ENCODE results near the gene ADIPOR2.

GRCh38 chr12:1836241-1836803, 145.5 kb downstream of the ADIPOR2 start:
- TF ChIP-seq POLR2A (IDR thresholded peaks at IDR 0.05), result no peak
- TF ChIP-seq EP300 (IDR thresholded peaks at IDR 0.05), result no peak

Data from ovary (tissue), 1 donor.